ENCODE results near the gene F11R.
"Not testable (repeated sequence)": the region's sequence is repeated elsewhere in the genome, so short reads cannot be mapped to it uniquely, and the experiment has no call there.

The F11R gene

GRCh38 chr1:160961419-160961818 lies 59.5 kb downstream of the F11R start:
- DNase-seq = no peak

- no peak for DNase-seq
Observed at GRCh38 chr1:160956966-160957365, 64.0 kb downstream of the F11R start.

GRCh38 chr1:160954158-160955104 lies 66.5 kb downstream of the F11R start, which contains the start of gene ITLN2:
Gene ITLN2 (minus strand): TSS chr1:160954809. CDS start chr1:160954741, 68 bp downstream.
- no peak for DNase-seq

- DNase-seq = no peak
Observed at GRCh38 chr1:160953030-160953429, 67.9 kb downstream of the F11R start.

DNA sequence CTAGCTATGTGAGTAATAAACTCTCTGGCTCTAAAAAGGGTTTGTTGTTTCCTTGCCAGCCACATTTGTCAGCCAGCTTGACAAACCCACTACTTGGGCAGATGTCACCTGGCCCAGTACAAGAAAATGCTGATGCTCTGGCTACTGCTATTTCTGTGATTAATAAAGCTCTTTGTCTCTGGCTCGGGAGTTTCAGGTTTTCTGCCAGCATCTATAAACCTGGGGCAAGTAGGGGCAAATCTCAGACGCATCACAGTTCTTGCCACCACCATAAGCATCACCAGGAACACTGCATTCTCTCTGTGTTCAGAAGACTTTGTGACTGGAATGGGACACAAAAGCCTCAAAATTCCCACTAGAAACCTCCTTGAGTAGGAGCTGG lies 68.8 kb downstream of the F11R start:
- DNase-seq = no peak

- no peak for DNase-seq
Observed at GRCh38 chr1:160951443-160952128, 69.4 kb downstream of the F11R start.

GRCh38 chr1:160950657-160951056 lies 70.3 kb downstream of the F11R start:
- DNase-seq = no peak

- DNase-seq = no peak
Observed at GRCh38 chr1:160949881-160950280, 71.1 kb downstream of the F11R start.

DNA sequence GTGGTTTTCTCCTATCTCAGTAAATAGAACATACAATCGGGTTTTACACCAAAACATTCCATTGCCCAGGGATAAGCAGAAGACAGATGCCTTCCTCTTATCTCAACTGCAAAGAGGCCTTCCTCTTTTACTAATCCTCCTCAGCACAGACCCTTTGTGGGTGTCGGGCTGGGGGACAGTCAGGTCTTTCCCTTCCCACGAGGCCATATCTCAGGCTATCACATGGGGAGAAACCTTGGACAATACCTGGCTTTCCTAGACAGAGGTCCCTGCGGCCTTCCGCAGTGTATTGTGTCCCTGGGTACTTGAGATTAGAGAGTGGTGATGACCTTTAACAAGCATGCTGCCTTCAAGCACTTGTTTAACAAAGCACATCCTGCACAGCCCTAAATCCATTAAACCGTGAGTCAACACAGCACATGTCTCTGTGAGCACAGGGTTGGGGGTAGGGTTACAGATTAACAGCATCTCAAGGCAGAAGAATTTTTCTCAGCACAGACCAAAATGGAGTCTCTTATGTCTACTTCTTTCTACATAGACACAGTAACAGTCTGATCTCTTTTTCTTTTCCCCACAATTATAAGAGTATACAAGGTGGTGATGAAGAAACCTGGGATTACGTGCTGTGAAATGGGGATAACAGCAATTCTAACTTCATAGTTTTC lies 71.6 kb downstream of the F11R start:
- DNase-seq = not testable (repeated sequence)

DNA sequence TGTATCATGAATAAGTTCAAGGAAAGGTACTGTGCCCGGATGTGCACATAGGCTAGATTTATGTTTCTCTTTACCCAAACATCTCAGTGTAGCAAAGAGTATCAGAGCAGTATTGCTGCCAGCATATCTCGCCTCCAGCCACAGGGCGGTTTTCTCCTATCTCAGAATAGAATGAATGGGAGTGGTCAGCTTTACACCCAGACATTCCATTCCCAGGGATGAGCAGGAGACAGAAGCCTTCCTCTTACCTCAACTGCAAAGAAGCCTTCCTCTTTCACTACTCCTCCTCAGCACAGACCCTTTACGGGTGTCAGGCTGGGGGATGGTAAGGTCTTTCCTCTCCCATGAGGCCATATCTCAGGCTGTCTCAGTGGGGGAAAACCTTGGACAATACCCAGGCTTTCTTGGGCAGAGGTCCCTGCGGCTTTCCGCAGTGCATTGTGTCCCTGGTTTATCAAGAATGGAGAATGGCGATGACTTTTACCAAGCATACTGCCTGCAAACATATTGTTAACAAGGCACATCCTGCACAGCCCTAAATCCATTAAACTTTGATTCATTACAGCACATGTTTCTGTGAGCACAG lies 73.7 kb downstream of the F11R start:
- DNase-seq = not testable (repeated sequence)

DNA sequence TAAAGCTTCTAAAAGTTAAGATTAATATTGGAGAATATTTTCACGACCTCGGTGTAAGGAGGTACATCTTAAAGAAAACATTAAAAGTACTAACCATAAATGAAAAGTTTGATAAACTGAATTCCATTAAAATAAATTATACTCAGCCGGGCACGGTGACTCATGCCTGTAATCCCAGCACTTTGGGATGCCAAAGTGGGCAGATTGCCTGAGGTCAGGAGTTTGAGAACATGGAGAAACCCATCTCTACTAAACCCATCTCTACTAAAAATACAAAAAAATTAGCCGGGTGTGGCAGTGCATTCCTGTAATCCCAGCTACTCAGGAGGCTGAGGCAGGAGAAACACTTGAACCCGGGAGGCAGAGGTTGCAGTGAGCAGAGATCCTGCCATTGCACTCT lies 75.1 kb downstream of the F11R start:
- not testable (repeated sequence) for DNase-seq

All from right forelimb (tissue), 1 donor.